Epithelial cell of proximal tubule (primary cell): ENCODE results near the gene SMARCD1. TPM values are rescaled to one million over a fixed set of nuclear protein-coding genes. Genes with fewer than 3 reads are reported as not detected.

Source experiments
- DNase-seq: peaks from one replicate; pipeline ENCODE4 v3.0.0-alpha.2; 2011; ENCODE audit warnings: low read depth
- H3K4me3 ChIP-seq: 2 replicates; pipeline ENCODE4 v1.5.1; 2011; ENCODE audit warnings: low read depth, mild to moderate bottlenecking, low read length
- total RNA-seq: library from RNA; depleted of rRNA; stranded (reverse); fragments of >200 nt; gene quantifications from 2 replicates; pipeline ENCODE4 v1.2.3, GENCODE V29; 2015
- TF ChIP-seq, protein P1 (sequence below): conservative IDR thresholded peaks from 2 replicates; pipeline ENCODE4 v1.5.1; 2012; ENCODE audit warnings: low read depth, mild to moderate bottlenecking, low read length

The SMARCD1 gene
- total RNA-seq, 1 donor from 2014 or later = 77.3 TPM

- H3K4me3 ChIP-seq = no peak overlapping the region
Observed at GRCh38 chr12:50050410-50051098, 34.6 kb upstream of the SMARCD1 start.

DNA sequence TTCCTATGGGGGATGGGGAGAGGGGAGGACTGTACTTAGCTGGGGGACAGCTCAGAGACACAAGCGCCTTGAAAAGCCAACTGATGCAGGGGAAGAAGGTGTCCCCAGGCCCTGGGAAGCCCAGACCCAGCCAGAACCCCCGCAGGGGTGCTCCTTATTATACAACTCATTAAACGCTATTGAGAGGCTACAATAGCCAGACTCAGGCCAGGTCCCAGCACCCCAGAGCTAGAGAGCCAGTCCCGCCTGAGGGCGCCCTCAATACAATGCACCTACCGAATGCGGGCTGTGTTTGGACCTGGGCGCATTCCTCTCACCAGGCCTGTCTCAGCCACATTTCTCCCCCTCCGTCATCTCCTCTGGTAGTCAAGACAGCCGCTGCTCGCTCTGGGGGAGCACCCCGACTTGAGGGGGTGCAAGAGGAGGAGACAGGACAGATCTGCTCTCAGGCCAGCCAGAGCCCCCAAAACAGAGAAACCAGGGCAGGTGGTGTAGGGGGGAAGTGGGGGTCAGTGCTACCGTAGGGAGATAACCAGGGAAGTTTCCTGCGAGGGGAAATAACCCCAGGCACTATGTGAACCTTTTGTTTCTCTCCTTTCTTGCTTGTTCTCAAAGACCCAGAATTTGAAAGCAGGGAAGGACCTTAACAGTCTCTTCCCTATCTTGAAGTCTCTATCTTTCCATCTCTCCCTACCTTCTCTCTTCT lies 33.9 kb upstream of the SMARCD1 start:
- H3K4me3 ChIP-seq = no peak overlapping the region
- TF ChIP-seq, protein P1, sequence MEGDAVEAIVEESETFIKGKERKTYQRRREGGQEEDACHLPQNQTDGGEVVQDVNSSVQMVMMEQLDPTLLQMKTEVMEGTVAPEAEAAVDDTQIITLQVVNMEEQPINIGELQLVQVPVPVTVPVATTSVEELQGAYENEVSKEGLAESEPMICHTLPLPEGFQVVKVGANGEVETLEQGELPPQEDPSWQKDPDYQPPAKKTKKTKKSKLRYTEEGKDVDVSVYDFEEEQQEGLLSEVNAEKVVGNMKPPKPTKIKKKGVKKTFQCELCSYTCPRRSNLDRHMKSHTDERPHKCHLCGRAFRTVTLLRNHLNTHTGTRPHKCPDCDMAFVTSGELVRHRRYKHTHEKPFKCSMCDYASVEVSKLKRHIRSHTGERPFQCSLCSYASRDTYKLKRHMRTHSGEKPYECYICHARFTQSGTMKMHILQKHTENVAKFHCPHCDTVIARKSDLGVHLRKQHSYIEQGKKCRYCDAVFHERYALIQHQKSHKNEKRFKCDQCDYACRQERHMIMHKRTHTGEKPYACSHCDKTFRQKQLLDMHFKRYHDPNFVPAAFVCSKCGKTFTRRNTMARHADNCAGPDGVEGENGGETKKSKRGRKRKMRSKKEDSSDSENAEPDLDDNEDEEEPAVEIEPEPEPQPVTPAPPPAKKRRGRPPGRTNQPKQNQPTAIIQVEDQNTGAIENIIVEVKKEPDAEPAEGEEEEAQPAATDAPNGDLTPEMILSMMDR = no peak
- no peak for DNase-seq

More at GRCh38 chr12:50050410-50051098, 34.6 kb upstream of the SMARCD1 start:
- DNase-seq = no peak
- TF ChIP-seq, protein P1 = no peak

GRCh38 chr12:50052544-50052943 lies 32.6 kb upstream of the SMARCD1 start:
- no peak for DNase-seq
- TF ChIP-seq, protein P1 = no peak

DNA sequence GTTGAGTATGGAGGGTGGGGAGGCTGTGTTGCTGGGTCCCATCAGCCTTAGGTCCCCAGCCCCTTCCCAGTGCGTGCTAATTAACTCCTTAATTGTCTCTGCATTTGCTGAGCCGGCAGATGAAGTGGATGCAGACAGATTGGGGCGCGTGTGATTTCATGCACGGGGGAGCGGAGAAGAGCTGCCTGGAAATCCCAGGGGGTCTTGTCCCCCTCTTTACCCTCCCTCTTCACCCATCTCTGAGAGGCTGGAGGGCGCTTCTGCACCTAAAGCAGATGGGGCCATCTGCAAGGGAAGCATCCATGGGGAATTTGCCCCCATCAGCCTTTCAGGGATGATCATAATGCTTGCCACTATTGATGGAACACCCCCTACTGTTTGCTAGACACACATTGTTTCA lies 32.2 kb upstream of the SMARCD1 start:
- TF ChIP-seq, protein P1 = no peak
- no peak for DNase-seq
- H3K4me3 ChIP-seq = no peak overlapping the region

More at GRCh38 chr12:50052544-50052943, 32.6 kb upstream of the SMARCD1 start:
- H3K4me3 ChIP-seq = no peak overlapping the region

- no peak overlapping the region for H3K4me3 ChIP-seq
- DNase-seq = no peak
- TF ChIP-seq, protein P1 = no peak
Observed at GRCh38 chr12:50053583-50053982, 31.6 kb upstream of the SMARCD1 start.

- peak overlapping the region; percentile 17 for H3K4me3 ChIP-seq
- TF ChIP-seq, protein P1 = peak; percentile 98
- DNase-seq = no peak
Observed at GRCh38 chr12:50055831-50056638, 29.1 kb upstream of the SMARCD1 start.
